GM12872 (cell line): ENCODE results near the gene LHFPL6.

Source experiments
- CTCF ChIP-seq: IDR thresholded peaks from 3 replicates; pipeline ENCODE4 v1.5.1; 2011; ENCODE audit warnings: low read depth, mild to moderate bottlenecking, low read length, moderate library complexity; ENCODE audit not compliant: insufficient read depth

Gene LHFPL6

GRCh38 chr13:39364947-39365468, 238.0 kb downstream of the LHFPL6 start:
- TF ChIP-seq CTCF: no peak

GRCh38 chr13:39363382-39363772, 239.6 kb downstream of the LHFPL6 start:
- TF ChIP-seq CTCF: no peak

- TF ChIP-seq CTCF: no peak
Observed at GRCh38 chr13:39362652-39363381, 240.2 kb downstream of the LHFPL6 start.

GRCh38 chr13:39353988-39354387, 249.0 kb downstream of the LHFPL6 start:
- no peak for TF ChIP-seq CTCF

GRCh38 chr13:39350461-39350881, 252.5 kb downstream of the LHFPL6 start:
- no peak for TF ChIP-seq CTCF

GRCh38 chr13:39349391-39349960, 253.5 kb downstream of the LHFPL6 start:
- no peak for TF ChIP-seq CTCF

- TF ChIP-seq CTCF: no peak
Observed at GRCh38 chr13:39347926-39348901, 254.8 kb downstream of the LHFPL6 start.
